NCI-H510A (cell line): Measurements from ENCODE around the gene DBNL.

Experiments
- DNase-seq: peaks from one replicate; lab custom pipeline; 2025; lab: John Stamatoyannopoulos, UW

Gene DBNL

GRCh38 chr7:44100458-44101302 is 56.2 kb downstream of the DBNL start:
- no peak for DNase-seq

GRCh38 chr7:44101303-44101965 is 56.9 kb downstream of the DBNL start:
- DNase-seq, result no peak

GRCh38 chr7:44101966-44102845 is 57.7 kb downstream of the DBNL start:
- DNase-seq, result no peak

GRCh38 chr7:44102846-44103565 is 58.5 kb downstream of the DBNL start:
- no peak for DNase-seq

- DNase-seq, result no peak
Observed at GRCh38 chr7:44103566-44103922, 59.0 kb downstream of the DBNL start.

- DNase-seq, result no peak
Observed at GRCh38 chr7:44103923-44104859, 59.7 kb downstream of the DBNL start, which contains the start of gene AEBP1. TSS of gene AEBP1 (plus strand) at chr7:44104345. CDS start at chr7:44104666, 321 bp downstream.

GRCh38 chr7:44104860-44105771 is 60.6 kb downstream of the DBNL start:
- no peak for DNase-seq

- no peak for DNase-seq
Observed at GRCh38 chr7:44105832-44106231, 61.3 kb downstream of the DBNL start.

- no peak for DNase-seq
Observed at GRCh38 chr7:44106311-44107065, 62.0 kb downstream of the DBNL start.

- DNase-seq, result no peak
Observed at GRCh38 chr7:44107116-44107960, 62.8 kb downstream of the DBNL start.

GRCh38 chr7:44107961-44108767 is 63.7 kb downstream of the DBNL start:
- DNase-seq, result no peak

- DNase-seq, result no peak
Observed at GRCh38 chr7:44108768-44109750, 64.6 kb downstream of the DBNL start.

GRCh38 chr7:44109991-44110390 is 65.5 kb downstream of the DBNL start:
- no peak for DNase-seq

- no peak for DNase-seq
Observed at GRCh38 chr7:44110719-44111635, 66.5 kb downstream of the DBNL start.
